Right cardiac atrium (tissue), 5 donors: ENCODE results near the gene RNF175. TPM values are rescaled to one million over a fixed set of nuclear protein-coding genes. Genes with fewer than 3 reads are reported as not detected.

ENCODE experiments used
- ATAC-seq, 2 donors: fragments of 200-7000 bp; cut with Tn5 transposase; one replicate each; pipeline versions ENCODE4 v1.8.0 to v1.9.1; 2020; ENCODE audit warnings: moderate library complexity in 2 of 2, mild to moderate bottlenecking in 1 of 2
- DNase-seq, 3 donors: peaks; one replicate each; pipeline ENCODE4 v3.0.0-alpha.2; 2020
- H3K27ac ChIP-seq: one replicate; pipeline ENCODE4 v1.5.1; 2013; ENCODE audit warnings: mild to moderate bottlenecking, low read length, control low read depth, moderate library complexity
- H3K27me3 ChIP-seq: one replicate; pipeline ENCODE4 v1.6.1; 2013; ENCODE audit not compliant: control insufficient read depth, insufficient read depth
- H3K4me1 ChIP-seq: one replicate; pipeline ENCODE4 v1.6.1; 2013; ENCODE audit warnings: low read length; ENCODE audit not compliant: control insufficient read depth, insufficient read depth
- H3K4me3 ChIP-seq: one replicate; pipeline ENCODE4 v1.5.1; 2013; ENCODE audit warnings: low read length, control low read depth
- H3K9me3 ChIP-seq: one replicate; pipeline ENCODE4 v1.6.1; 2013; ENCODE audit warnings: low read length; ENCODE audit not compliant: control insufficient read depth
- WGBS: extraction: QIAGEN DNeasy Blood & Tissue Kit; methylation state at CpG from one replicate; pipeline ENCODE4 v1.1.7; 2013; 5-methylcytosine and 5-hydroxymethylcytosine counted together
- intact Hi-C, 4 donors: fragments of 100-400 bp; cut with DNase I; formaldehyde crosslinking; loops; one replicate each; pipeline versions ENCODE4 v1.11.0 to v1.14.0; 2022 to 2023
- polyA plus RNA-seq: library from polyadenylated mRNA; stranded (reverse); fragments of 200-250 nt; gene quantifications from one replicate; pipeline ENCODE4 v1.2.3, GENCODE V29; 2013
- total RNA-seq, 4 donors: library from RNA; stranded (reverse); fragmentation: NEBNext Ultra II Directional; extraction: Animal tissue kit (Norgen Biotek cat#: 25700); gene quantifications; one replicate each; pipeline ENCODE4 v1.2.1, GENCODE V29; 2021
- donor health status: healthy with polysubstance abuse.
- donor health status: DM: no; HTN: yes; CAD: no.
- donor health status: DM: no; HTN: no; CAD: no.
- donor health status: DM: no; HTN: yes; CAD: no; lungs with severe emphysema.
- donor health status: DM: yes; HTN: yes; CAD: no.

Gene RNF175
- total and polyA plus RNA-seq, 5 donors, result 3.3 to 10.6 (median 9.1) TPM

- ATAC-seq (peak; percentile 58 to 71), DNase-seq (peak; percentile 68 to 82 (median 81))
- Histone ChIP-seq H3K4me1 (no peaks in the 10 kb centered on the region), H3K27ac (no peak overlapping the region), H3K27me3 (no peaks in the 10 kb centered on the region), H3K9me3 (no peaks in the 10 kb centered on the region), H3K4me3 (peak overlapping the region; percentile 8)
- intact Hi-C loops, result loop anchor here in 2 of 4 donors (10.0 kb wide), 2 partner anchors 223 to 233 kb away; no protein-coding TSS in a partner anchor
- WGBS, result 4% methylated on average over 37 of the region's 37 CpGs
These were observed 32.2 kb upstream of the RNF175 start for GRCh38 chr4:153791746-153792617.

- ATAC-seq (peak; percentile 59), DNase-seq (peak in 2 of 3 donors; percentile 63 to 71)
- intact Hi-C loops, result loop anchor here in 2 of 4 donors (10.0 kb wide), 2 partner anchors 224 to 234 kb away; no protein-coding TSS in a partner anchor
- 2% methylated on average over 51 of the region's 51 CpGs for WGBS
- peak overlapping the region; percentile 4 for H3K4me3 ChIP-seq
- H3K9me3 ChIP-seq, result no peaks in the 10 kb centered on the region
- H3K27me3 ChIP-seq, result no peaks in the 10 kb centered on the region
- H3K4me1 ChIP-seq, result no peaks in the 10 kb centered on the region
- no peak overlapping the region for H3K27ac ChIP-seq
These were observed 31.2 kb upstream of the RNF175 start for GRCh38 chr4:153790962-153791551.

DNA sequence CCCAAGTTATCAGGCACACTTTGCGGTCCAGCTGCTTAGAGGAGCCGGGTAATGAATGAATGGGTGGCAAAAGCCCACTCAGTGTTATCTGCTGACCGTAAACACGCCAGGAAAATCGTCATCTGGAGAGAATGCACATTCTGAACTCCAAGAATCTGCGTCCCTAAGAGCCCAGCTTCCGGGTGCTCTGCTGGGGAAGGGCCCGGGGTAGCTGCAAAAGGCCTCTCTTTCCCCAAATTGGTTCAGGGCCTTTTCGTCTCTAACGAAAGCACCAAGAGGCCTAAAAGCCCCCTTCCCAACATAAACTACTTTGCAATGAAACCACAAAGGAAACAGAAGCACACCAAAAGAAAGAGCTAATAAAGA is 30.7 kb upstream of the RNF175 start:
- Histone ChIP-seq H3K4me1 (no peaks in the 10 kb centered on the region), H3K27me3 (no peaks in the 10 kb centered on the region), H3K27ac (no peak overlapping the region), H3K4me3 (peak overlapping the region; percentile 4), H3K9me3 (no peaks in the 10 kb centered on the region)
- 65% methylated on average over 10 of the region's 10 CpGs for WGBS
- intact Hi-C loops, result loop anchor here in 2 of 4 donors (10.0 kb wide), 2 partner anchors 224 to 234 kb away; no protein-coding TSS in a partner anchor
- no peak for DNase-seq
- ATAC-seq, result no peak

DNA sequence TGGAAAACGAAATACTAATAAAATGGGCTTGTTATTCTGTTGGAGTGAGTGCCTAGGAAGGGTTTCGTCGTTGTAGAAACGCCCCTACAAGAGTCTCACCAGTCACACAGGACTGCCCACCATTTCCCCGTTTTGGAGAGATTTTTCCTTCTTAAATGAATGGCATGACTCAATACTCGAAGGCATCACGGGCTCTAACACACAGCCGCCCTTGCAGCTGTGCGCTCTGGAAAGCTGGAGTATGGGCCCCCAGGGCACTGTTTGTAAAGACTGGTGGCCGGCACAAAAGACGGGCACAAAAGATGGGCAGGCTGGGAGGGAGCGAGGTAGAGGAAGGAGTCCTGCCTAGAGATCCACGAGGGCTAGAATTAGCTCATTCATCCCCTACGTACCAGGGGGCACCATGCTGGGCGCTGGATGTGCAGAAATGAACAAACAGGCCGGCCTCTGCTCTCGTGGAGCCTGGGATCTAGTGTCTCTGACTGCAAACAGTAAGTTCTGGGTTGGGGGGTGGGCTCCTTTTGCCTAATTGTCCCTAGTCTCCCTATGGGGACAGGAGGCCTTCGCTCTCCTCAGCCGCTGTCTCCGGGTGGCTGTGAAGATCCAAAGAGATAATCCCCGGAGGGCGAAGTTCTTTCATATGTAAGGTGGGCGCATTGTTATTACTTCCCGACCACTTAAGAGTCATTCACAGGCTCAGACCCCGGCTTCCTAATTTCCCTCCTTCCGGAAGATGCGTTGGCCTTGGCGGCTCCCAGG is 30.1 kb upstream of the RNF175 start:
- ATAC-seq, result no peak
- H3K27ac ChIP-seq, result no peak overlapping the region
- H3K4me1 ChIP-seq, result no peaks in the 10 kb centered on the region
- H3K9me3 ChIP-seq, result no peaks in the 10 kb centered on the region
- WGBS, result 49% methylated on average over 28 of the region's 28 CpGs
- intact Hi-C loops, result loop anchor here (5.0 to 10.0 kb wide), 4 partner anchors 225 to 525 kb away; no protein-coding TSS in a partner anchor
- H3K27me3 ChIP-seq, result no peaks in the 10 kb centered on the region
- H3K4me3 ChIP-seq, result no peak overlapping the region
- DNase-seq, result peak in 1 of 3 donors; percentile 35

- intact Hi-C loops, result loop anchor here in 3 of 4 donors (5.0 to 10.0 kb wide), 2 partner anchors 234 to 526 kb away; no protein-coding TSS in a partner anchor
- H3K4me1 ChIP-seq, result no peaks in the 10 kb centered on the region
- H3K27ac ChIP-seq, result no peak within 1 kb of the TSS
- DNase-seq (peak in 2 of 3 donors; percentile 44 to 59), ATAC-seq (no peak)
- WGBS, result 2% methylated on average over 72 of the region's 72 CpGs
- H3K27me3 ChIP-seq, result no peaks in the 10 kb centered on the region
- H3K4me3 ChIP-seq, result peak within 1 kb of the TSS; percentile 21
- H3K9me3 ChIP-seq, result no peaks in the 10 kb centered on the region
These were observed 28.8 kb upstream of the RNF175 start, which contains the start of gene SFRP2 for GRCh38 chr4:153788413-153789276. Gene SFRP2 (minus strand): TSS chr4:153789083. CDS start chr4:153788835, 248 bp downstream.

- no peaks in the 10 kb centered on the region for H3K9me3 ChIP-seq
- intact Hi-C loops, result loop anchor here in 3 of 4 donors (5.0 to 10.0 kb wide), 2 partner anchors 234 to 527 kb away; no protein-coding TSS in a partner anchor
- H3K4me3 ChIP-seq, result no peak overlapping the region
- no peak overlapping the region for H3K27ac ChIP-seq
- no peak for ATAC-seq
- WGBS, result 16% methylated on average over 15 of the region's 15 CpGs
- no peaks in the 10 kb centered on the region for H3K4me1 ChIP-seq
- H3K27me3 ChIP-seq, result no peaks in the 10 kb centered on the region
- no peak for DNase-seq
These were observed 28.2 kb upstream of the RNF175 start for GRCh38 chr4:153788051-153788412.

DNA sequence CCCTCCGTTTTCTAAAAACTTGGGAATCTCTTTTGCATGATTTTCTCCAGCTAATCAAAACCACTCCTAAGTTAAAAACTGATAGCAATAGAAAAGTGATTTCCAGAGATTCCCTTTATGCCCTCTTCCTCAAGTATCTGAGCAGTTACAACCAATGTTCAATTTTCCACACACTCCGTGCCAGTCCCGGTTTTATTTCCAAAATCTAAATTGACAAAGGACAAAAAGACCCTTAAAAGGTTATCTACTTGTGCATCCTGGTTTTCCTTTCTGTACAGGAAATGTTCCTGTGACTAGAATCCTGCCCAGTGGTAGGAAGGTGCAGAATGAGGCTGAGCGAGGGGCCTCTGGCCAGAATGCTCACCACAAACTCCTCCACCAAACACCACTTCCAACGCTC is 27.8 kb upstream of the RNF175 start:
- DNase-seq (no peak), ATAC-seq (no peak)
- no peaks in the 10 kb centered on the region for H3K4me1 ChIP-seq
- no peaks in the 10 kb centered on the region for H3K9me3 ChIP-seq
- no peak overlapping the region for H3K4me3 ChIP-seq
- intact Hi-C loops, result loop anchor here in 3 of 4 donors (5.0 to 10.0 kb wide), 2 partner anchors 235 to 527 kb away; no protein-coding TSS in a partner anchor
- no peak overlapping the region for H3K27ac ChIP-seq
- no peaks in the 10 kb centered on the region for H3K27me3 ChIP-seq
- WGBS, result 47% methylated on average over 5 of the region's 5 CpGs

DNA sequence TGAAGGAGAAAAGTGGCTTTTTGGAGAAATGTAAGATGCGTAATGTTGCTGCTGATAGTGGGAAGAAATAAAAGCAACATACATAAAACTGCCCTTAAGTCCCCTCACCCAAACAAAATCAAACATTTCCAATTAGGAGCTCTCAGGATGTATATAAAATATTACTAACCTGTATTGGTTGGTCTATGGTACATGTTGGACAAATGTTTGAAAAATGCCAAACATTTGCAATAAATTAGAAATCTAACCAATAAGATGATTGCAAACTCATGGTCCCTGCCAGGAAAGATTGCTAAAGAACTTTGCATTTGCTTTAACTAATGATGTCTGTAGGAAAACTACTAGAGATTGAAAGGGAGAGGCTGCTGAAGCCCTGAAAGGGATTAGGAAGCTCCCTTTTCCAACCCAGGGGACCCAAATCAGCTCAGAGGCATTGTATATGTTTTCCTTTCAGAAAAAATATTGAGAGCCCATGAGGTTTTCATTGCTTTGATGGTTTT is 27.3 kb upstream of the RNF175 start:
- intact Hi-C loops, result loop anchor here in 3 of 4 donors (5.0 to 10.0 kb wide), 2 partner anchors 235 to 528 kb away; no protein-coding TSS in a partner anchor
- no peak for ATAC-seq
- 55% methylated on average over 1 of the region's 1 CpG for WGBS

GRCh38 chr4:153785910-153786721 is 26.3 kb upstream of the RNF175 start:
- no peaks in the 10 kb centered on the region for H3K9me3 ChIP-seq
- no peak overlapping the region for H3K4me3 ChIP-seq
- intact Hi-C loops, result loop anchor here in 3 of 4 donors (5.0 to 10.0 kb wide), 2 partner anchors 236 to 529 kb away; no protein-coding TSS in a partner anchor
- no peaks in the 10 kb centered on the region for H3K27me3 ChIP-seq
- H3K4me1 ChIP-seq, result no peaks in the 10 kb centered on the region
- ATAC-seq (no peak), DNase-seq (no peak)
- H3K27ac ChIP-seq, result no peak overlapping the region
- WGBS, result 15% methylated on average over 3 of the region's 3 CpGs

More for the DNA sequence above, 27.3 kb upstream of the RNF175 start:
- Histone ChIP-seq H3K4me3 (no peak overlapping the region), H3K4me1 (no peaks in the 10 kb centered on the region), H3K9me3 (no peaks in the 10 kb centered on the region), H3K27ac (no peak overlapping the region), H3K27me3 (no peaks in the 10 kb centered on the region)
- DNase-seq, result no peak
